ENCODE data around the gene CIDEA.

- TF ChIP-seq POLR2A (IDR thresholded peaks at IDR 0.05) (no peak), CTCF (IDR thresholded peaks at IDR 0.05) (no peak)
These were observed 59.5 kb downstream of the CIDEA start for GRCh38 chr18:12313530-12314245.

Measured in lower leg skin (tissue), 3 donors.